Cardiac fibroblast (primary cell): ENCODE results near the gene SNRNP70.

Experiments used
- DNase-seq, 2 donors: peaks; one replicate each; pipeline versions ENCODE4 v3.0.0 to v3.0.0-alpha.2; 2010; ENCODE audit warnings: low read depth in 2 of 2
- H3K4me3 ChIP-seq, 2 donors: replicated peaks in 1 of 2; 1 replicate in 1 of 2; 2 replicates in 1 of 2; pipeline ENCODE4 v1.5.1; 2011; ENCODE audit warnings: low read depth in 2 of 2, low read length in 2 of 2, mild to moderate bottlenecking in 2 of 2, moderate library complexity in 1 of 2
- TF ChIP-seq, protein P1 (sequence below): IDR thresholded peaks from one replicate; pipeline ENCODE4 v1.5.1; 2011; ENCODE audit warnings: low read depth, mild to moderate bottlenecking, low read length, inconsistent platforms

The SNRNP70 gene

DNA sequence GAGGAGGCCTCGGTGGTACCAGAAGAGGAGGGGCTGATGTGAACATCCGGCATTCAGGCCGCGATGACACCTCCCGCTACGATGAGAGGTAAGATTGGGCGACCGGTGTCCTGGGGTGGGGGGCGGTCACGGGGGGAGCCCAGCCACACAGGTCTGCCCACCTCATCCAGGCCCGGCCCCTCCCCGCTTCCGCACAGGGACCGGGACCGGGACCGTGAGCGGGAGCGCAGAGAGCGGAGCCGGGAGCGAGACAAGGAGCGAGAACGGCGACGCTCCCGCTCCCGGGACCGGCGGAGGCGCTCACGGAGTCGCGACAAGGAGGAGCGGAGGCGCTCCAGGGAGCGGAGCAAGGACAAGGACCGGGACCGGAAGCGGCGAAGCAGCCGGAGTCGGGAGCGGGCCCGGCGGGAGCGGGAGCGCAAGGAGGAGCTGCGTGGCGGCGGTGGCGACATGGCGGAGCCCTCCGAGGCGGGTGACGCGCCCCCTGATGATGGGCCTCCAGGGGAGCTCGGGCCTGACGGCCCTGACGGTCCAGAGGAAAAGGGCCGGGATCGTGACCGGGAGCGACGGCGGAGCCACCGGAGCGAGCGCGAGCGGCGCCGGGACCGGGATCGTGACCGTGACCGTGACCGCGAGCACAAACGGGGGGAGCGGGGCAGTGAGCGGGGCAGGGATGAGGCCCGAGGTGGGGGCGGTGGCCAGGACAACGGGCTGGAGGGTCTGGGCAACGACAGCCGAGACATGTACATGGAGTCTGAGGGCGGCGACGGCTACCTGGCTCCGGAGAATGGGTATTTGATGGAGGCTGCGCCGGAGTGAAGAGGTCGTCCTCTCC, 22.6 kb downstream of the SNRNP70 start:
- no peak for DNase-seq
- no peak overlapping the region for H3K4me3 ChIP-seq
- TF ChIP-seq, protein P1, sequence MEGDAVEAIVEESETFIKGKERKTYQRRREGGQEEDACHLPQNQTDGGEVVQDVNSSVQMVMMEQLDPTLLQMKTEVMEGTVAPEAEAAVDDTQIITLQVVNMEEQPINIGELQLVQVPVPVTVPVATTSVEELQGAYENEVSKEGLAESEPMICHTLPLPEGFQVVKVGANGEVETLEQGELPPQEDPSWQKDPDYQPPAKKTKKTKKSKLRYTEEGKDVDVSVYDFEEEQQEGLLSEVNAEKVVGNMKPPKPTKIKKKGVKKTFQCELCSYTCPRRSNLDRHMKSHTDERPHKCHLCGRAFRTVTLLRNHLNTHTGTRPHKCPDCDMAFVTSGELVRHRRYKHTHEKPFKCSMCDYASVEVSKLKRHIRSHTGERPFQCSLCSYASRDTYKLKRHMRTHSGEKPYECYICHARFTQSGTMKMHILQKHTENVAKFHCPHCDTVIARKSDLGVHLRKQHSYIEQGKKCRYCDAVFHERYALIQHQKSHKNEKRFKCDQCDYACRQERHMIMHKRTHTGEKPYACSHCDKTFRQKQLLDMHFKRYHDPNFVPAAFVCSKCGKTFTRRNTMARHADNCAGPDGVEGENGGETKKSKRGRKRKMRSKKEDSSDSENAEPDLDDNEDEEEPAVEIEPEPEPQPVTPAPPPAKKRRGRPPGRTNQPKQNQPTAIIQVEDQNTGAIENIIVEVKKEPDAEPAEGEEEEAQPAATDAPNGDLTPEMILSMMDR = no peak

DNA sequence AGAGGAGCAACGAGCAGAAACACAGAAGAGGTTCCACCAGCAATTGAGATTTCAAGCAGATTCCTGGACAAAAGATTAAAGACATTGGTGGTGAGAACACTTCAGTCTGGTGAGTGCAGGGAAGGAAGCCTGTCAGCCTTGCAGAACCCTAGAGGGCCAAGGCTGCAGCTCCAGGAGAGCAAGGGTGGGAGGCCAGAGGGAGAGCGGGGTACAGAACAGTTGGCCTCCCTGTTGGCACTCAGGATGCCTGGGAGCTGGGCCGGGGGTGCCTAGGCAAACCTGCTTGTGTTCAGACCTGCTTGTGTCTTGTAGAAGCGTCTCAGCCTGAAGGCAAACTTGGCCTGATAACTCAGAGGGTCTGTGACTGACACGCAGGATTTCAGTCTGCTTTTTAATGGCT, 23.8 kb downstream of the SNRNP70 start:
- no peak for DNase-seq
- no peak overlapping the region for H3K4me3 ChIP-seq
- TF ChIP-seq, protein P1 = no peak

DNA sequence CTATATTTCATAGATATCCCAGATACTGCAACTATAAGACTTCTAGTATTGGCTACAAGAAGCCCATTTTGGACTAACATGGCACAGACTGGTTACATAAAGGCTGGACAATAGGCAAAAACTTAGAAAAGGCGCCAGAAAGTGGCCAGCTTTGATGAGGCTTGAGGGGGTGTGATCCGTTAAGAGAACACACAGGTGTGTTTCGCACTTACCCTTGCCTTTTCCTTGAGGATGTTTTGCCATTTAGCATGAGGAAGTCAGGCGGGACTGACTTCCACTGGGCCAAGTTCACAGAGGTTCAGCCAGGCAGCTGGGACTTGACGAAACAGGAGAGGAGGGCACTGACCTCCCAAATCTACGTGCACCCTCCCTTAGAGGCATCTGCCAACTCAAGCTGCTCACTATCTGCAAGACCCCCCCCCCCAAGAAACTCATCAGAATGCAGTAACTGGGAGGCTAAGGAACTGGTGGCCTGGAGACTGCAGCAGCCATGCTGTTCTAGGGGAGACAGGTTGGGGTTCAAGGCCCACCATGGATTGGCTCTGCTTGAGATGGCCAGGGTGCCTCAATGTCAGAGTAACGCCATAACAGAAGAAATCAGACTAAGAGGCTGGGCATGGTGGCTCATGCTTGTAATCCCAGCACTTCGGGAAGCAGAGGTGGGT, 24.4 kb downstream of the SNRNP70 start:
- TF ChIP-seq, protein P1 = no peak
- H3K4me3 ChIP-seq = no peak overlapping the region
- DNase-seq = no peak

DNA sequence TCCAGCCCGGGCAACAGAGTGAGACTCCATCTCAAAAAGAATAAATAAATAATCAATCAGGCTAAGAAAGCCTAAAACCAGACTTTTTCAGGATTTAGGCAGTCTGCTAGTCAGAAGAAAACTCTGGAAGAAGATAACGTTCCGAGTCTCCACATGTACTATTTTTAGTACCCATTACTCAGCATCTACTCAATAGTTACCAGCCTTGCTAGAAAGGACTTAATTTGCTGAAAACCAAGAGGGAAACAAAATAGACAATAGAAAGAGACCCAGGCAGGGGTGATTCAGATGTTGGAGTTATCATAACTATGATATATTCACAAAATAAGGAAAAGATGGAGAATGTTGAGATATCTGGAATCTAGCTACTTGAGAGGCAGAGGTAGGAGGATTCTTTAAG, 25.3 kb downstream of the SNRNP70 start:
- H3K4me3 ChIP-seq = no peak overlapping the region
- DNase-seq = peak; percentile 51 to 59
- TF ChIP-seq, protein P1 = no peak

DNA sequence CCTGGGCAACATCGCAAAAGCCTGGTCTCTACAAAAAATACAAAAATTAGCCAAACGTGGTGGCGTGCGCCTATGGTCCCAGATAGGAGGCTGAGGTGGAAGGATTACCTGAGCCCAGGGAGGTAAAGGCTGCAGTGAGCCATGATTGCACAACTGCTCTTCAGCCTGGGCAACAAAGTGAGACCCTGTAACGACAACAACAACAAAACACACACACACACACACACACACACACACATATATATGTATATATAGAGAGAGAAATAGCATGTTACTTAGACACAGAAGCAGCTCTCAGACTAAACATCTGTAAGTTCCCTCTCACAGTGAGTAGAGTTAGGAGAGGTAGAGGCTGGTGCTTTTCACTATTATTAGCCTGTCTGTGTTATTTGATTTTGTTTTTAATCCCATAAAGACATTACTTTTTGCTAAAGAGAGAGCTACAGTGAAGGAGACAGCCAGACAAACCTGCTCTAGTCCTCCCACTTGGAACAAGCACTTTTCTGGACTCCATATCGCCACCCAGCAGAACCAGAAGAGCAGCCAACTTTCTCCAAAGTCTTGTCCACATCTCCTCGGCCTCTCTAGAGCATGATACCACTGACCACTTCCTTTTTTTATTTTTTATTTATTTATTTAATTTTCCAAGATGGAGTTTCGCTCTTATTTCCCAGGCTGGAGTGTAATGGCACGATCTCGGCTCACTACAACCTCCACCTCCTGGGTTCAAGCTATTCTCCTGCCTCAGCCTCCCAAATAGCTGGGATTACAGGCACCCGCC, 26.2 kb downstream of the SNRNP70 start:
- TF ChIP-seq, protein P1 = no peak
- no peak for DNase-seq

DNA sequence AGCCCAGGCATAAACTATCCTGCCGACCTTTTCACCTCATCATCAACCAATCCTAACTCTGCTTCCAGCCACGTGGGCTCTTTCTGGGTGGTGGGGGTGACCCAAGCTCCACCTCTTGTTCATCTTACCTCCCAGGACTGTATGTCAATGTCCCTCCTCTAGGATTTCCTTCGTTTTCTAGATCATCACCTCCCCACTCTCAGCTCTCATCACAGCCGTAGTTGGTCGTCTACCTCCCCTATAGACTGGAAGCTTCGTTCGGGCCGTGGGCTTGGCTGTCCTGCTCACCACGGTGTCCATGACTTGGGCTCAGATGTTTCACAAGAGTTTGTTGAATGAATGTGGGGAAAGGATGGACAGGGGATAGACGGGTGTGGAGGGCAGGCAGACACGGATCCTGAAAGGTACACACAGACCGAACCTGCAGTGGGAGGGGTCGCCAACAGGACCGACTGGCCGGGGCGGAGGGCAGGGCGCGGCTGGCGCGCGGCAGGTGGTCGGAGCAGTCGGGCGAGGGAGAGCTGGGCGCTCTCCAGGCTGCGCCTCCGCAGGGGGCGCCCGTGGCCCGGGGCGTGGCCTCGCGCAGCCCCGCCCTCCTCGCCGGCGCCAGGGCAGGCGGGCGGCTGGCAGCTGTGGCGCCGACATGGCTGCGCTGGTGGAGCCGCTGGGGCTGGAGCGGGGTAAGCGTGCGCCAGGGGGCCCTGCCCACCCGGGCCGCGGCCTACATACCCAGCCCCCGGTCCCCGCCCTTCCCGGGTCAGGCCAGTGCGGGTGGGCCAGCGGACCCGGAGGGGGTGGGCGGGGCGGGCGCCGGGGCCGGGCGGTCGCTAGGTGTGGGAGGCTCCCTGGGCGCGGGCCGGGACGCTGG, 28.7 kb downstream of the SNRNP70 start, which contains the start of gene LIN7B:
Gene LIN7B (plus strand): TSS at position 609 of the 868 bp plus-strand sequence. CDS start 35 bp downstream, at position 644.
- peak within 1 kb of the TSS; percentile 73 to 75 for H3K4me3 ChIP-seq
- TF ChIP-seq, protein P1 = no peak
- peak; percentile 51 to 72 for DNase-seq

More for the DNA sequence above, 26.2 kb downstream of the SNRNP70 start:
- H3K4me3 ChIP-seq = no peak overlapping the region
